ENCODE results near the gene CYP4F3.
"Not testable (repeated sequence)": the region's sequence is repeated elsewhere in the genome, so short reads cannot be mapped to it uniquely, and the experiment has no call there.

CYP4F3 gene

GRCh38 chr19:15640294-15640903, at the start of gene CYP4F3:
Gene CYP4F3, plus strand, starts transcription at chr19:15640897. Its CDS starts 519 bp downstream, at chr19:15641416.
- DNase-seq (ENCODE audit: low read depth in 2 of 2, low spot score in 1 of 2), result no peak

DNA sequence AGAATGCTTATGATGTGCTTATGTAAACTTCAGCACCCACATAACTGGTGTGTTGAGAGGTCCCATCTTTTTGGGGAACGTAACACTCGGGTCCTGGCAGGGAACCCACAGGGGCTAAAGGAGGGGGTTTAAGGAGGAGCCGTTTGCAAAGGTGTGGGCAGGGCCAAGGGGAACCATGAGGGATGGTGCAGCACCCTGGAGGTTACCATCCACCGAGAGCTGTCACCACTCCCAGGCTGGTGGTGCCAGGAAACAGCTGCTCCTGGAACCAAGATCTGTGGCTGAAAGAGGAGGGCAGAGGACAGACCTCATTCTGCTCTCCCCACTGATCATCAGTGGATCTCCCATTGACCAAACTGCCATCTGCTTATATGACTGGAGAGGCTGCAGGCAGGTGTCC, 48.9 kb upstream of the CYP4F3 start:
- no peak for DNase-seq (ENCODE audit: low read depth in 2 of 2, low spot score in 1 of 2)

GRCh38 chr19:15592506-15592905, 48.2 kb upstream of the CYP4F3 start:
- not testable (repeated sequence) for DNase-seq (ENCODE audit: low read depth in 2 of 2, low spot score in 1 of 2)

GRCh38 chr19:15593766-15594165, 46.9 kb upstream of the CYP4F3 start:
- not testable (repeated sequence) for DNase-seq (ENCODE audit: low read depth in 2 of 2, low spot score in 1 of 2)

DNA sequence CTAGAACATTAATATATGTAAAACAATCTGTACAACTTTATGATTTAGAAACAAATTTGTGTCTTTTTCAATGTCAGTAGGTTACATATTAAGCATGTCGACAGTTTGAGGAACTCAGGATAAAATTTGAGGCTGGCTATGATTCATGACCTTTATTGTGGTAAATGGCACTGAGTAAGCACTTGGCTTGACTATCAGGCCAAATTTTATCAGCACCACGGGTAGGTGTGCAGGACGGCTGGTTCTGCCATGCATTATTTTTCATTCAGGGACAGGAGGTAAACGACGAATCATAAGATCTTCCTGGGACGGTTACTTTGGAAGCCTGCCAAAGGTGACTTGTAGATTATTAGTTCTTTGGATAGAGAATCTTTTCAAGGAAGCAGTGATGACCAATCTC, 45.6 kb upstream of the CYP4F3 start:
- no peak for DNase-seq (ENCODE audit: low read depth in 2 of 2, low spot score in 1 of 2)

GRCh38 chr19:15607978-15608925, 32.4 kb upstream of the CYP4F3 start:
- not testable (repeated sequence) for DNase-seq (ENCODE audit: low read depth in 2 of 2, low spot score in 1 of 2)

DNA sequence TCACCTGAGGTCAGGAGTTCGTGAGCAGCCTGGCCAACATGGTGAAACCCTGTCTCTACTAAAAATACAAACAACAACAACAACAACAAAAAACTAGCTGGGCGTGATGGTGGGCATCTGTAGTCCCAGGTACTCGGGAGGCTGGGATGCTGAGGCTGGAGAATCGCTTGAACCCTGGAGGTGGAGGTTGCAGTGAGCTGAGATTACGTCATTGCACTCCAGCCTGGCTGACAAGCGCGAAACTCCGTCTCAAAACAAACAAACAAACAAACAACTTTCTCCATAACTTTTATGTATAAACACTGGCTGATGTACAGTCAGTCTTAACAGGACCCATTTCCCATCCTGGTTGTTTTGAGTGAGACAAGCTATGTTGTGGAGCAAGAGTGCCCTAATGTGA, 31.4 kb upstream of the CYP4F3 start:
- no peak for DNase-seq (ENCODE audit: low read depth in 2 of 2, low spot score in 1 of 2)

DNA sequence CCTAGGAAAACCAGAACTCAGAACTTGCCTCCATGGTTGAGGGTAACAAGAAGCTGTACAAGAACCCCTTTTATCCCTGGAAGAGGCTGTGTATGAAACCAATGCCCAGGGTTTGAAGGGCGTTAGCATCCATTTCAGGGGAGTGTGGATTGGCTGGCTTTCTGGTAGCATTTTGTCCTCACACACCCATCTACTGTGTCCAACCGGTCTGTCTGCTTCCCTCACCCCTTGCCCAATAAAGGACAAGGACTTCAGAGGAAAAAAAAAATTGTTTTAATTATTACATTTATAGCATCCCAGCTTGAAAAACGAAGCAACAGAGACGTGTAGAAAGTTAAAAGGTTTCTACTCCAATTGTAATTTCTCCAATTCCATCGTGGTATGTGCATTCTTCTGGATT, 28.4 kb upstream of the CYP4F3 start:
- DNase-seq (ENCODE audit: low read depth in 2 of 2, low spot score in 1 of 2), result no peak

- DNase-seq (ENCODE audit: low read depth in 2 of 2, low spot score in 1 of 2), result no peak
Measured at GRCh38 chr19:15613338-15613737, 27.4 kb upstream of the CYP4F3 start.

- DNase-seq (ENCODE audit: low read depth in 2 of 2, low spot score in 1 of 2), result no peak
Measured at GRCh38 chr19:15614507-15615379, 26.0 kb upstream of the CYP4F3 start, which contains the start of gene CYP4F8. Gene CYP4F8, plus strand, starts transcription at chr19:15615218. Its CDS starts 399 bp downstream, at chr19:15615617.

DNA sequence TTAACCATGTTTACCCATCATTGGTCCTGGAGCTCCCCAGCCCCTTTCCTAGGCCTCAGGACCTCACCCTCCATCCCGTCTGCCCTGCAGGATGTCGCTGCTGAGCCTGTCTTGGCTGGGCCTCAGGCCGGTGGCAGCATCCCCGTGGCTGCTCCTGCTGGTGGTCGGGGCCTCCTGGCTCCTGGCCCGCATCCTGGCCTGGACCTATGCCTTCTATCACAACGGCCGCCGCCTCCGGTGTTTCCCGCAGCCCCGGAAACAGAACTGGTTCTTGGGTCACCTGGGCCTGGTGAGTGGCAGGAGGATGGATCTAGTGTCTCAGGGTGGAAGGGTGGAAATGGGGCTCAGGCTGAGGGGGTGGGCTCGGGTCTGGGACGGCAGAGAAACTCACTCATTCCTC, 25.2 kb upstream of the CYP4F3 start:
- no peak for DNase-seq (ENCODE audit: low read depth in 2 of 2, low spot score in 1 of 2)

GRCh38 chr19:15616183-15616582, 24.5 kb upstream of the CYP4F3 start:
- DNase-seq (ENCODE audit: low read depth in 2 of 2, low spot score in 1 of 2), result no peak

DNA sequence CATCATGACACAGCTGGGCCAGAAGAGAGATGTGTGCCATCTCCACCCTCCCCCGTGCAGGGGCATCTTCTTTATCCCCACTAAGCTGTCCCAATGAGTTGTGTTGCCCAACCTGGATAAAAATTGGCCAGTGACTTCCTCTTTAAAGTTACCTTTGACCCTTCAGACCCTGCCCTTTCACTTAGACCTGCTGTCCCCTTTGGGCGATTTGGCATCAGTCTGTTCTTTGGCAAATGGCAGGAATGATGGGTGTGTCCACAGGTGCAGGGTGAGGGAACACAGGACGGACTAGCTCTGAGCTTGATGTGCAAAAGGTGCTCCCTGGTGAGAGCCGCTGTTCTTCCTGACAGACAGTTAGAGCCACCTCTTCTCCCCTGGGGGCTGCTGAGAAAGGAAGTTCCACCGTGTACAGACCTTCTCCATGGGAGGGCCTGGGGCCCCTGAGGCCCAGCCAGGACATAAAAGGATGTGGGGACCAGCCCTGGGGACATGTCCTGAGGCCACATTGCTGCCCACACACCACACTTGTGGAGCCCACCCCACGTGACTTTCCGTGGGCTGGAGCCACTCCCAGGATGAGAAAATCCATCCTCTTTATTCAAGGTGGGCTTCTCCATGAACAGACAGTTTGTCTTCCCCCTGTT, 23.9 kb upstream of the CYP4F3 start:
- no peak for DNase-seq (ENCODE audit: low read depth in 2 of 2, low spot score in 1 of 2)

GRCh38 chr19:15618321-15618720, 22.4 kb upstream of the CYP4F3 start:
- DNase-seq (ENCODE audit: low read depth in 2 of 2, low spot score in 1 of 2), result no peak

- DNase-seq (ENCODE audit: low read depth in 2 of 2, low spot score in 1 of 2), result no peak
Measured at GRCh38 chr19:15621801-15622200, 18.9 kb upstream of the CYP4F3 start.

DNA sequence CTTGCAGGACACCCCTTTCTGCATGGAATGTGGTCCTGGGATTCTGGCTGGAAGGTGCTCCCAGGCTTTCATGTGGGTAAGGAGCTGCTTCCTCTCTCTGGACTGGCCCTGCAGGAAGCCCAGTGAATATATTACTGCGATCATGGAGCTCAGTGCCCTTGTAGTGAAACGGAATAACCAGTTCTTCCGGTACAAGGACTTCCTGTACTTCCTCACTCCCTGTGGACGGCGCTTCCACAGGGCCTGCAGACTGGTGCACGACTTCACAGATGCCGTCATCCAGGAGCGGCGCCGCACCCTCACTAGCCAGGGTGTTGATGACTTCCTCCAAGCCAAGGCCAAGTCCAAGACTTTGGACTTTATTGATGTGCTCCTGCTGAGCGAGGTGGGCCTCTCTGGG, 17.7 kb upstream of the CYP4F3 start:
- DNase-seq (ENCODE audit: low read depth in 2 of 2, low spot score in 1 of 2), result no peak

GRCh38 chr19:15623711-15624318, 16.9 kb upstream of the CYP4F3 start:
- no peak for DNase-seq (ENCODE audit: low read depth in 2 of 2, low spot score in 1 of 2)

DNA sequence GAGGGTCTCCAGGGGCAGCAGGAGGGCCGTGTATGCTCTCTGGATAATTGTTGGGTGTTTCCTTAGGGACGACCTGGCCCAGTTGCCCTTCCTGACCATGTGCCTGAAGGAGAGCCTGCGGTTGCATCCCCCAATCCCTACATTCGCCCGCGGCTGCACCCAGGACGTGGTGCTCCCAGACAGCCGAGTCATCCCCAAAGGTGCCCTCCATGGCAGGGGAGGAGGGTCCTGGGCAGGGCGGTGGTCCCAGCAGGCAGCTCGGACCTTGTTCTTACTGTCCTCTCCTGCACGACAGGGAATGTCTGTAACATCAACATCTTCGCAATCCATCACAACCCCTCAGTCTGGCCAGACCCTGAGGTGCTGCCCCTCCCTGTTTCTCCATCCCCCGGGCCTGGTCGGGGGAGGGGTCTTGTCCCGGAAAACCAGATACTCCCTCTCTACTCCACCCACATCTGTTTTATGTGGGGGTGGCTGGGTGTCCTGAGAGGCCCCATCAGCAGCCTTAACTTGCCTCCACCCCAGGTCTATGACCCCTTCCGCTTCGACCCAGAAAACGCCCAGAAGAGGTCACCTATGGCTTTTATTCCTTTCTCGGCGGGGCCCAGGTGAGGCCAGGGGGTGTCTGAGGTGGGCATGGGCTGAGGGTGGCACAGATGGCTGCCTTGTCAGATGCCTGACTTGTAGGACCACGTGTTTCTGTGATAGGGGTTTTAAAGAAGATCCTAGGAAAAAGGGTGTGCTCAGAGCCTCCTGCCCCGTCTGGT, 12.3 kb upstream of the CYP4F3 start:
- DNase-seq (ENCODE audit: low read depth in 2 of 2, low spot score in 1 of 2), result no peak

GRCh38 chr19:15629003-15629880, 11.5 kb upstream of the CYP4F3 start:
- DNase-seq (ENCODE audit: low read depth in 2 of 2, low spot score in 1 of 2), result peak; percentile 65 to 88
